ENCODE data around the gene EFS. TPM values are rescaled to one million over a fixed set of nuclear protein-coding genes. Genes with fewer than 3 reads are reported as not detected.

The EFS gene
- total and polyA plus RNA-seq, 2 of the 8 experiments (the other 6 are each of a cell fraction or from before 2014, with no cell fraction given) = 27.8 to 28.6 TPM

DNA sequence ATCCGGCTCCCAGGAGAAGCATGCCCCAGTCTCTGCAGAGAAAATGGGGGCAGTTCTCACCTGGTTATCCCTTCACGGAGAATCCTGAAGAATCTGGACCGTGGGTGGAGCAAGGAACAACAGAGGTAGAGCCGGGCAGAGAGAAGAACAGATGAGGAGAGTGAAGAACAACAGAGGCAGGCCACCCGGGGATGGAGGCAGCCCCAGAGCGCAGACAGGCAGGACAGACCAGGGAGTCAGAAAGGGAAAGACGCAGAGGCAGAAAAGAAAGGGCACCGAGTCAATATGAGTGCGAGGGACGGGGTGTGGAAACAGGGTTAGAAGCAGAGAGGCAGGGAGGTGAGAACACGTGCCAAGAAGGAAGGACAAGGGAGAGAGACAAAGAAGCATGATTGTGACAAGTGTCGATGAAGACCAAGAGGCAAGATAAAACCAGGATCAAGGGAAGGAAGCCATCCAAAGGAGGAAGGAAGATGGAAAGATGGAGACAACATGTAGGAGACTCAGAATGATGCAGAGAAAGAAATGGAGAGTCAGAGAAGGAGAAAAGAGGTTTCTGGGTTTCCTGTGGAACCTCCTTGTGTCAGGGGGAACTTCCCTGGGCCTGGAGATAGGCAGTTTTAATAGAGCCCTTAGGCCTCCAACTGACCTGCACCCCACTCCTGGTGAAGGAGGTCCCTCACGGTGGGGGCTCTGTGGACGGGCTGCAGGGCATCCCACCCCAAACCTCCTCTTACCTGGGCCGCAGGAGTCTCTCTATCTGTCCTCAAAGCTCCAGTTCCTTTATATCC, 42.7 kb upstream of the EFS start, which contains the start of gene MYH6:
Gene MYH6, minus strand, starts transcription at position 758 of the 791 bp plus-strand sequence. CDS start 1,050 bp downstream, outside the sequence.
- H3K4ac ChIP-seq (replicated peaks; ENCODE audit: insufficient read length, low read depth, low read length) = no peak within 1 kb of the TSS
- H3K27ac ChIP-seq (ENCODE audit: low read depth, low read length) = no peak within 1 kb of the TSS
- FAIRE-seq (no peak), DNase-seq (ENCODE audit: low read depth in 1 of 2, low spot score in 2 of 2) (no peak)
- H3K18ac ChIP-seq (ENCODE audit: extremely low read depth, low read length) = no peak within 1 kb of the TSS
- no peaks in the 10 kb centered on the region for H3K23me2 ChIP-seq (ENCODE audit: low read depth, low read length)
- POLR2A ChIA-PET (ENCODE audit: partially characterized antibody) = interaction anchor here (0.5 kb wide), 1 partner anchor 683 kb away, joined by 3 read pairs; no protein-coding TSS in a partner anchor
- no peak within 1 kb of the TSS for H3K4me2 ChIP-seq (ENCODE audit: insufficient read depth in 1 of 2, low read depth in 2 of 2, low read length in 2 of 2)
- no peak within 1 kb of the TSS for H3K9ac ChIP-seq (replicated peaks in 1 of 4; ENCODE audit: extremely low read depth in 1 of 4, low read depth in 3 of 4, low read length in 3 of 4)
- H2BK12ac ChIP-seq (ENCODE audit: low read depth, low read length) = no peak within 1 kb of the TSS
- no peaks in the 10 kb centered on the region for H3K9me3 ChIP-seq (ENCODE audit: insufficient read depth in 2 of 2, low read depth in 1 of 2, low read length in 1 of 2)
- H4K8ac ChIP-seq (ENCODE audit: extremely low read depth, insufficient read depth, low read length) = no peak within 1 kb of the TSS; the same call in 1 of the 2 replicates
- H3K56ac ChIP-seq (replicated peaks; ENCODE audit: insufficient read length, low read depth, low read length) = no peak within 1 kb of the TSS
- 93% methylated on average over 15 of the region's 15 CpGs; no CpG with 5 or more reads in 1 of the 2 experiments for WGBS, 2 experiments (ENCODE audit: extremely low coverage in 1 of 2, insufficient coverage in 1 of 2, insufficient read length in 1 of 2, insufficient replicate concordance in 2 of 2, low coverage in 1 of 2, low lambda C conversion rate in 2 of 2, missing lambda C conversion rate in 1 of 2)
- no peak within 1 kb of the TSS for H4K5ac ChIP-seq (ENCODE audit: insufficient read length, low read depth, low read length)
- no peaks in the 10 kb centered on the region for H3K36me3 ChIP-seq (ENCODE audit: control insufficient read depth in 2 of 4, insufficient read depth in 4 of 4, low read length in 3 of 4)
- no peak within 1 kb of the TSS for H2BK120ac ChIP-seq (replicated peaks; ENCODE audit: low read depth, low read length)
- H3K4me1 ChIP-seq (replicated peaks in 1 of 4; ENCODE audit: control insufficient read depth in 3 of 4, insufficient read depth in 4 of 4, low read length in 3 of 4) = no peaks in the 10 kb centered on the region; a peak in 1 of 7 replicates
- no peaks in the 10 kb centered on the region for H3K79me1 ChIP-seq (ENCODE audit: low read depth, low read length)
- H3K27me3 ChIP-seq (replicated peaks in 1 of 4; ENCODE audit: control insufficient read depth in 3 of 4, extremely low read depth in 1 of 4, insufficient read depth in 3 of 4, low read length in 3 of 4) = no peaks in the 10 kb centered on the region; a peak in 3 of 7 replicates
- no peak within 1 kb of the TSS for H3K4me3 ChIP-seq (ENCODE audit: extremely low read depth in 1 of 4, insufficient read depth in 2 of 4, low read depth in 3 of 4, low read length in 4 of 4)
- no peak within 1 kb of the TSS for H2AFZ ChIP-seq (ENCODE audit: low read length)
- H3K23ac ChIP-seq (ENCODE audit: insufficient read length) = no peak within 1 kb of the TSS
- H3K79me2 ChIP-seq (ENCODE audit: control insufficient read depth in 1 of 2, insufficient read depth in 2 of 2, low read length in 2 of 2) = no peaks in the 10 kb centered on the region
- H2BK15ac ChIP-seq (ENCODE audit: low read length) = no peak within 1 kb of the TSS
- CTCF ChIA-PET (ENCODE audit: partially characterized antibody) = no interaction called here
- no peaks in the 10 kb centered on the region for H4K20me1 ChIP-seq (replicated peaks in 1 of 2; ENCODE audit: control insufficient read depth in 1 of 2, insufficient read depth in 2 of 2, low read length in 2 of 2)
- no peak within 1 kb of the TSS for H4K91ac ChIP-seq (replicated peaks; ENCODE audit: insufficient read length, low read length)
- H2BK20ac ChIP-seq (ENCODE audit: low read length) = no peak within 1 kb of the TSS
- H3K14ac ChIP-seq (ENCODE audit: insufficient read length) = no peak within 1 kb of the TSS
- no peak within 1 kb of the TSS for H2AK5ac ChIP-seq (ENCODE audit: low read depth, low read length)
- H2BK5ac ChIP-seq (ENCODE audit: low read depth, low read length) = no peak within 1 kb of the TSS
- TF ChIP-seq, protein P1, sequence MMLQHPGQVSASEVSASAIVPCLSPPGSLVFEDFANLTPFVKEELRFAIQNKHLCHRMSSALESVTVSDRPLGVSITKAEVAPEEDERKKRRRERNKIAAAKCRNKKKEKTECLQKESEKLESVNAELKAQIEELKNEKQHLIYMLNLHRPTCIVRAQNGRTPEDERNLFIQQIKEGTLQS (IDR thresholded peaks at IDR 0.05; ENCODE audit: insufficient read depth, low read depth, low read length) = no peak
- TF ChIP-seq, protein P2, sequence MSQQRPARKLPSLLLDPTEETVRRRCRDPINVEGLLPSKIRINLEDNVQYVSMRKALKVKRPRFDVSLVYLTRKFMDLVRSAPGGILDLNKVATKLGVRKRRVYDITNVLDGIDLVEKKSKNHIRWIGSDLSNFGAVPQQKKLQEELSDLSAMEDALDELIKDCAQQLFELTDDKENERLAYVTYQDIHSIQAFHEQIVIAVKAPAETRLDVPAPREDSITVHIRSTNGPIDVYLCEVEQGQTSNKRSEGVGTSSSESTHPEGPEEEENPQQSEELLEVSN (IDR thresholded peaks at IDR 0.05) = no peak
- no peak for TF ChIP-seq PHF8 (conservative IDR thresholded peaks at IDR 0.05; ENCODE audit: low read depth, low read length)
- TF ChIP-seq BRCA1 (IDR thresholded peaks at IDR 0.05; ENCODE audit: low read depth, low read length) = no peak
- TF ChIP-seq GABPA (IDR thresholded peaks at IDR 0.05; ENCODE audit: borderline replicate concordance, insufficient read depth, low read length) = no peak
- TF ChIP-seq, protein P3, sequence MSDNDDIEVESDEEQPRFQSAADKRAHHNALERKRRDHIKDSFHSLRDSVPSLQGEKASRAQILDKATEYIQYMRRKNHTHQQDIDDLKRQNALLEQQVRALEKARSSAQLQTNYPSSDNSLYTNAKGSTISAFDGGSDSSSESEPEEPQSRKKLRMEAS (IDR thresholded peaks at IDR 0.05) = no peak
